Chondrocyte (in vitro differentiated cells): ENCODE measurements around the gene ABCG5. TPM values are rescaled to one million over a fixed set of nuclear protein-coding genes. Genes with fewer than 3 reads are reported as not detected.

Source experiments
- DNase-seq: peaks from one replicate; pipeline ENCODE4 v3.0.0; 2021; ENCODE audit warnings: mixed read lengths, low spot score
- H3K27ac Mint-ChIP-seq: one replicate; pipeline ENCODE4 v1.8.0; 2021; ENCODE audit warnings: mild to moderate bottlenecking, moderate library complexity, mixed read lengths; ENCODE audit not compliant: unreplicated experiment
- H3K27me3 Mint-ChIP-seq: 2 replicates; pipeline ENCODE4 v1.8.0; 2021; ENCODE audit warnings: low read depth, mixed read lengths
- H3K36me3 Mint-ChIP-seq: 2 replicates; pipeline ENCODE4 v1.8.0; 2021; ENCODE audit warnings: low read depth, mixed read lengths
- H3K4me1 Mint-ChIP-seq: 2 replicates; pipeline ENCODE4 v1.8.0; 2021; ENCODE audit warnings: low read depth, mild to moderate bottlenecking, mixed read lengths
- H3K4me3 Mint-ChIP-seq: one replicate; pipeline ENCODE4 v1.8.0; 2021; ENCODE audit warnings: mild to moderate bottlenecking, moderate library complexity, mixed read lengths; ENCODE audit not compliant: unreplicated experiment
- H3K9me3 Mint-ChIP-seq: 2 replicates; pipeline ENCODE4 v1.8.0; 2021; ENCODE audit warnings: low read depth, mixed read lengths
- CTCF ChIP-seq: fragments of 200-600 bp; sonication (generic); IDR thresholded peaks from 2 replicates; pipeline ENCODE4 v1.5.0; 2021; ENCODE audit warnings: antibody characterized with exemption, mild to moderate bottlenecking, moderate library complexity
- total RNA-seq: library from RNA; stranded (reverse); gene quantifications from 3 replicates; pipeline ENCODE4 v1.2.1, GENCODE V29; 2021

ABCG5 gene
- total RNA-seq, 1 donor from 2014 or later = not detected

GRCh38 chr2:43776324-43776723 lies 62.3 kb downstream of the ABCG5 start:
- H3K36me3 Mint-ChIP-seq = peaks cover 19% of the 10 kb centered on the region
- H3K27me3 Mint-ChIP-seq = no peaks in the 10 kb centered on the region
- TF ChIP-seq CTCF = no peak
- H3K27ac Mint-ChIP-seq = no peak overlapping the region
- no peak for DNase-seq
- no peaks in the 10 kb centered on the region for H3K9me3 Mint-ChIP-seq
- peaks cover 10% of the 10 kb centered on the region for H3K4me1 Mint-ChIP-seq
- H3K4me3 Mint-ChIP-seq = no peak overlapping the region

GRCh38 chr2:43774617-43775016 lies 64.0 kb downstream of the ABCG5 start:
- Mint-ChIP-seq H3K27ac (peak overlapping the region; percentile 99), H3K4me1 (peaks cover 10% of the 10 kb centered on the region), H3K36me3 (peaks cover 10% of the 10 kb centered on the region), H3K9me3 (no peaks in the 10 kb centered on the region), H3K4me3 (peak overlapping the region; percentile 94), H3K27me3 (no peaks in the 10 kb centered on the region)
- DNase-seq = no peak
- TF ChIP-seq CTCF = no peak

- no peak for TF ChIP-seq CTCF
- Mint-ChIP-seq H3K27ac (peak within 1 kb of the TSS; percentile 99), H3K4me3 (peak within 1 kb of the TSS; percentile 94), H3K27me3 (no peaks in the 10 kb centered on the region), H3K4me1 (peaks cover 10% of the 10 kb centered on the region), H3K9me3 (no peaks in the 10 kb centered on the region), H3K36me3 (peaks cover 5% of the 10 kb centered on the region)
- peak; percentile 96 for DNase-seq
Observed at GRCh38 chr2:43773876-43774613, 64.6 kb downstream of the ABCG5 start, which contains the start of gene DYNC2LI1. DYNC2LI1 (plus strand) TSS chr2:43774039; CDS start chr2:43774139, 100 bp downstream.

GRCh38 chr2:43766006-43766405 lies 72.6 kb downstream of the ABCG5 start:
- Mint-ChIP-seq H3K27ac (no peak overlapping the region), H3K27me3 (no peaks in the 10 kb centered on the region), H3K4me3 (no peak overlapping the region), H3K36me3 (peaks cover 5% of the 10 kb centered on the region), H3K4me1 (peaks cover 6% of the 10 kb centered on the region), H3K9me3 (no peaks in the 10 kb centered on the region)
- TF ChIP-seq CTCF = no peak
- no peak for DNase-seq

GRCh38 chr2:43764086-43764705 lies 74.4 kb downstream of the ABCG5 start:
- DNase-seq = no peak
- Mint-ChIP-seq H3K4me1 (peaks cover 17% of the 10 kb centered on the region), H3K27ac (no peak overlapping the region), H3K27me3 (no peaks in the 10 kb centered on the region), H3K9me3 (no peaks in the 10 kb centered on the region), H3K4me3 (no peak overlapping the region), H3K36me3 (peaks cover 5% of the 10 kb centered on the region)
- no peak for TF ChIP-seq CTCF
